Sigmoid colon (tissue), 4 donors: Measurements from ENCODE around the gene KCTD16.

Source experiments
- CTCF ChIP-seq, 4 experiments: fragments of 450-650 bp in 3 of 4; fragments of 200-600 bp in 1 of 4; IDR thresholded peaks; one replicate each; pipeline ENCODE4 v1.5.1; 2016 to 2019; ENCODE audit warnings: antibody characterized with exemption in 4 of 4, mild to moderate bottlenecking in 3 of 4, moderate library complexity in 2 of 4
- EP300 ChIP-seq, 4 donors: sonication (generic); formaldehyde crosslinking; IDR thresholded peaks; one replicate each; pipeline ENCODE4 v1.6.1; 2017; ENCODE audit warnings: antibody characterized with exemption in 4 of 4
- POLR2A ChIP-seq, 2 donors: fragments of 450-650 bp; IDR thresholded peaks; one replicate each; pipeline ENCODE4 v1.6.1; 2016; ENCODE audit warnings: antibody characterized with exemption in 2 of 2, mild to moderate bottlenecking in 2 of 2, moderate library complexity in 2 of 2

GRCh38 chr5:144531188-144531587 lies 360.5 kb downstream of the KCTD16 start:
- TF ChIP-seq CTCF (IDR thresholded peaks at IDR 0.05) (no peak), EP300 (IDR thresholded peaks at IDR 0.05) (no peak), POLR2A (IDR thresholded peaks at IDR 0.05) (no peak)
